Right cardiac atrium (tissue), 5 donors: ENCODE measurements around the gene CAMK2G. TPM values are rescaled to one million over a fixed set of nuclear protein-coding genes. Genes with fewer than 3 reads are reported as not detected.

Experiments
- ATAC-seq, 2 donors: fragments of 200-7000 bp; cut with Tn5 transposase; one replicate each; pipeline versions ENCODE4 v1.8.0 to v1.9.1; 2020; ENCODE audit warnings: moderate library complexity in 2 of 2, mild to moderate bottlenecking in 1 of 2
- DNase-seq, 3 donors: peaks; one replicate each; pipeline ENCODE4 v3.0.0-alpha.2; 2020
- H3K27ac ChIP-seq: one replicate; pipeline ENCODE4 v1.5.1; 2013; ENCODE audit warnings: mild to moderate bottlenecking, low read length, control low read depth, moderate library complexity
- H3K27me3 ChIP-seq: one replicate; pipeline ENCODE4 v1.6.1; 2013; ENCODE audit not compliant: control insufficient read depth, insufficient read depth
- H3K4me1 ChIP-seq: one replicate; pipeline ENCODE4 v1.6.1; 2013; ENCODE audit warnings: low read length; ENCODE audit not compliant: control insufficient read depth, insufficient read depth
- H3K4me3 ChIP-seq: one replicate; pipeline ENCODE4 v1.5.1; 2013; ENCODE audit warnings: low read length, control low read depth
- H3K9me3 ChIP-seq: one replicate; pipeline ENCODE4 v1.6.1; 2013; ENCODE audit warnings: low read length; ENCODE audit not compliant: control insufficient read depth
- WGBS: extraction: QIAGEN DNeasy Blood & Tissue Kit; methylation state at CpG from one replicate; pipeline ENCODE4 v1.1.7; 2013; 5-methylcytosine and 5-hydroxymethylcytosine counted together
- intact Hi-C, 4 donors: fragments of 100-400 bp; cut with DNase I; formaldehyde crosslinking; loops; one replicate each; pipeline versions ENCODE4 v1.11.0 to v1.14.0; 2022 to 2023
- polyA plus RNA-seq: library from polyadenylated mRNA; stranded (reverse); fragments of 200-250 nt; gene quantifications from one replicate; pipeline ENCODE4 v1.2.3, GENCODE V29; 2013
- total RNA-seq, 4 donors: library from RNA; stranded (reverse); fragmentation: NEBNext Ultra II Directional; extraction: Animal tissue kit (Norgen Biotek cat#: 25700); gene quantifications; one replicate each; pipeline ENCODE4 v1.2.1, GENCODE V29; 2021
- donor health status: healthy with polysubstance abuse.
- donor health status: DM: no; HTN: yes; CAD: no.
- donor health status: DM: no; HTN: no; CAD: no.
- donor health status: DM: no; HTN: yes; CAD: no; lungs with severe emphysema.
- donor health status: DM: yes; HTN: yes; CAD: no.

The CAMK2G gene
- total and polyA plus RNA-seq, 5 donors, result 7.3 to 18.2 (median 13.2) TPM

- Histone ChIP-seq H3K27ac (peak overlapping the region; percentile 56), H3K27me3 (no peaks in the 10 kb centered on the region), H3K9me3 (no peaks in the 10 kb centered on the region), H3K4me3 (peak overlapping the region; percentile 67), H3K4me1 (peaks cover 9% of the 10 kb centered on the region)
- ATAC-seq (no peak), DNase-seq (no peak)
- intact Hi-C loops, result no loop called here
- 17% methylated on average over 5 of the region's 5 CpGs for whole genome bisulfite sequencing
Measured at GRCh38 chr10:73774637-73775036, 99.7 kb downstream of the CAMK2G start.

- Histone ChIP-seq H3K27me3 (no peaks in the 10 kb centered on the region), H3K4me3 (peak overlapping the region; percentile 67), H3K9me3 (no peaks in the 10 kb centered on the region), H3K27ac (peak overlapping the region; percentile 96), H3K4me1 (peaks cover 9% of the 10 kb centered on the region)
- ATAC-seq, result no peak
- intact Hi-C loops, result no loop called here
- 1% methylated on average over 29 of the region's 29 CpGs for WGBS
- DNase-seq, result peak in 2 of 3 donors; percentile 64 to 65
Measured at GRCh38 chr10:73773152-73773879, 101.0 kb downstream of the CAMK2G start.

- ATAC-seq (peak; percentile 87 to 88), DNase-seq (peak; percentile 87 to 94 (median 93))
- peaks cover 9% of the 10 kb centered on the region for H3K4me1 ChIP-seq
- H3K27me3 ChIP-seq, result no peaks in the 10 kb centered on the region
- intact Hi-C loops, result no loop called here
- under 1% methylated on average over 101 of the region's 101 CpGs for WGBS
- peak overlapping the region; percentile 67 for H3K4me3 ChIP-seq
- H3K9me3 ChIP-seq, result no peaks in the 10 kb centered on the region
- peak overlapping the region; percentile 96 for H3K27ac ChIP-seq
Measured at GRCh38 chr10:73772281-73773151, 101.8 kb downstream of the CAMK2G start.

- 13% methylated on average over 17 of the region's 17 CpGs for WGBS
- intact Hi-C loops, result no loop called here
Measured at GRCh38 chr10:73771722-73772280, 102.6 kb downstream of the CAMK2G start.

GRCh38 chr10:73769396-73769795 lies 105.0 kb downstream of the CAMK2G start:
- H3K27me3 ChIP-seq, result no peaks in the 10 kb centered on the region
- no peak for ATAC-seq
- intact Hi-C loops, result no loop called here
- H3K4me1 ChIP-seq, result peaks cover 2% of the 10 kb centered on the region
- no peak overlapping the region for H3K27ac ChIP-seq
- no peaks in the 10 kb centered on the region for H3K9me3 ChIP-seq
- H3K4me3 ChIP-seq, result no peak overlapping the region
- 92% methylated on average over 5 of the region's 5 CpGs for WGBS
- DNase-seq, result no peak

More at GRCh38 chr10:73771722-73772280, 102.6 kb downstream of the CAMK2G start:
- Histone ChIP-seq H3K9me3 (no peaks in the 10 kb centered on the region), H3K27me3 (no peaks in the 10 kb centered on the region), H3K4me1 (peaks cover 9% of the 10 kb centered on the region), H3K4me3 (peak overlapping the region; percentile 67), H3K27ac (peak overlapping the region; percentile 96)
- ATAC-seq, result peak; percentile 17 to 22
- peak; percentile 94 to 98 (median 97) for DNase-seq

- no peak overlapping the region for H3K4me3 ChIP-seq
- no peak overlapping the region for H3K27ac ChIP-seq
- H3K27me3 ChIP-seq, result no peaks in the 10 kb centered on the region
- no peaks in the 10 kb centered on the region for H3K9me3 ChIP-seq
- DNase-seq (peak in 1 of 3 donors; percentile 39), ATAC-seq (no peak)
- peaks cover 2% of the 10 kb centered on the region for H3K4me1 ChIP-seq
- intact Hi-C loops, result no loop called here
- 81% methylated on average over 11 of the region's 11 CpGs for WGBS
Measured at GRCh38 chr10:73768881-73769280, 105.5 kb downstream of the CAMK2G start.

GRCh38 chr10:73765066-73765465 lies 109.3 kb downstream of the CAMK2G start:
- ATAC-seq, result no peak
- Histone ChIP-seq H3K4me3 (no peak overlapping the region), H3K27me3 (no peaks in the 10 kb centered on the region), H3K4me1 (no peaks in the 10 kb centered on the region), H3K27ac (no peak overlapping the region), H3K9me3 (no peaks in the 10 kb centered on the region)
- no peak for DNase-seq
- 89% methylated on average over 6 of the region's 6 CpGs for WGBS
- intact Hi-C loops, result no loop called here

- H3K27me3 ChIP-seq, result no peaks in the 10 kb centered on the region
- intact Hi-C loops, result no loop called here
- no peaks in the 10 kb centered on the region for H3K4me1 ChIP-seq
- WGBS, result 92% methylated on average over 2 of the region's 2 CpGs
- no peak overlapping the region for H3K27ac ChIP-seq
- DNase-seq, result no peak
- no peaks in the 10 kb centered on the region for H3K9me3 ChIP-seq
- no peak overlapping the region for H3K4me3 ChIP-seq
- no peak for ATAC-seq
Measured at GRCh38 chr10:73763343-73763742, 111.0 kb downstream of the CAMK2G start.

- no peak for ATAC-seq
- intact Hi-C loops, result no loop called here
- no peak overlapping the region for H3K4me3 ChIP-seq
- no peaks in the 10 kb centered on the region for H3K4me1 ChIP-seq
- no peaks in the 10 kb centered on the region for H3K9me3 ChIP-seq
- H3K27ac ChIP-seq, result no peak overlapping the region
- 69% methylated on average over 2 of the region's 2 CpGs for WGBS
- no peak for DNase-seq
- no peaks in the 10 kb centered on the region for H3K27me3 ChIP-seq
Measured at GRCh38 chr10:73762915-73763314, 111.4 kb downstream of the CAMK2G start.
